SW480 (cell line): ENCODE results near the gene SPTB.

Source experiments
- DNase-seq: peaks from one replicate; pipeline ENCODE4 v3.0.0-alpha.2; 2016; ENCODE audit warnings: low spot score

The SPTB gene

DNA sequence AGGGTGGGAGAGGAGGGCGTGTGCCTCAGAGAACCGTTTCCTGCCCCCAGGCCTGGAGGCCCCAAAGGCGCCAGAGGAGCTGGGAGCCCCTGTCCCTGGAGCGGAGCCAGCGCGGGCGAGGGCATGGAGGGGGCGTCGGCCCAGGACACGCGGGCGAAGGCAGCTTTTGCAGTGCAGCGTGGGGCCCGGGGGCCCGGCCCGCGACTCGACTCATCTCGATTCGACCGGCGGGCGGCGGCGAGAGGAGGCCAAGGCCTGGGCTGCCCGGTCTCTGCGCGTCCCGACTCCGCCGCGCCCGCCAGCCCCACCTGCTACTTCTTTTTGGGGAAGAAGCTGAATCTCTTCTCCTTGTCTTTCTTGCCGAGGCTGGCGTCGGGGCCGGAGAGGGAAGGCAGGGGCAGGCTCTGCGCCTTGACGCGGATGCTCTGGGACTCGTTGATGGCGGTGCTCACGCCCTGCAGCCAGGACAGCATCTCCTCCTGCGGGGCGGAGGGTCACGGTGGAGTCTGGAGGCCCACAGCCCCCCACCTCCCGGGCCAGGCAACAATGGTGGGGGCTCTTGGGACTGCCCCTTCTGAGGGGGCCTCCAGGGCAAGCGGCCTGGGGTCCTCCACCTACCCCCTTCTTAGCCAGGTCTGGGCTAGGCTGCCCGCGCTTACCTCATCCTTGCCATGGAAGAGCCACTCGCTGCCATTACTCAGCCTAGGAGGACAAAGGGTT lies 130.6 kb downstream of the SPTB start:
- DNase-seq = no peak

DNA sequence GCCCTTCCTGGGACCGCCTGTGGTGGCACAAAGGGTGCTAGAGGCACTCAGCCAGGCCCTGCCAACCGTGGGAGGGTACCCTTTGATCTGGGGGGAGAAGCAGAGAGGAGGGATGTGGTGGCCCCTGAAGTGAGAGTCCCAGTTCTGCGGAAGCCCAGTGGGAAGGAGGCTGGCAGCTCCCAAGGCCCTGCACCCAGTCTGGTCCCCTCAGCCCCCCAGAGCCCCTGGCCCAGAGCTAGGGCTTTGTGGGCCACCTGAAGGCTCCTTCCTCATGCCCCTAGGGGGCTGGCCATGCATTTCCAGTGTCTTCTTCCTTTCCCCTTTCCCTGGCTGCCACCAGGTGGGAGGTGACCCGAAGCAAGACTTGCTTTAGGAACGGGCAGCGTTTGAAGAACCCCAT lies 131.2 kb downstream of the SPTB start:
- no peak for DNase-seq

DNA sequence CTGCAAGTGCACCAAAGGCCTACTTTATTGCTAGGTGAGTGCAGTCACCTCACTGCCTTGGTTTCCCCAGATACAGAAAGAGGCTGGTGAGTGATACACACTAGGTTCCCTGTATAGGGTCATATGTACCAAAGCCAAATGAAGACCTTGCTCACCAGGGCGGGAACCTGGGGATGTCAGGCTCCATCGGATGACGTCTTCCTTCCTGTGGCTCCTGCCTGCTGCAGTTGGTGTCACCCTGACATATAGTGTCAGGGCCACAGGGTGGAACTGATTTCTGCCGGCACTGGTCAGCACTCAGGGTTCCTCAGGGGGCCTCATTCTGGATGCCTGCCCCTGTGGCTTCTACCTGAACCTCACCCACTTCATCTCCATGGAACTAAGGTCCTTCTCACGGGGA lies 132.4 kb downstream of the SPTB start:
- no peak for DNase-seq

DNA sequence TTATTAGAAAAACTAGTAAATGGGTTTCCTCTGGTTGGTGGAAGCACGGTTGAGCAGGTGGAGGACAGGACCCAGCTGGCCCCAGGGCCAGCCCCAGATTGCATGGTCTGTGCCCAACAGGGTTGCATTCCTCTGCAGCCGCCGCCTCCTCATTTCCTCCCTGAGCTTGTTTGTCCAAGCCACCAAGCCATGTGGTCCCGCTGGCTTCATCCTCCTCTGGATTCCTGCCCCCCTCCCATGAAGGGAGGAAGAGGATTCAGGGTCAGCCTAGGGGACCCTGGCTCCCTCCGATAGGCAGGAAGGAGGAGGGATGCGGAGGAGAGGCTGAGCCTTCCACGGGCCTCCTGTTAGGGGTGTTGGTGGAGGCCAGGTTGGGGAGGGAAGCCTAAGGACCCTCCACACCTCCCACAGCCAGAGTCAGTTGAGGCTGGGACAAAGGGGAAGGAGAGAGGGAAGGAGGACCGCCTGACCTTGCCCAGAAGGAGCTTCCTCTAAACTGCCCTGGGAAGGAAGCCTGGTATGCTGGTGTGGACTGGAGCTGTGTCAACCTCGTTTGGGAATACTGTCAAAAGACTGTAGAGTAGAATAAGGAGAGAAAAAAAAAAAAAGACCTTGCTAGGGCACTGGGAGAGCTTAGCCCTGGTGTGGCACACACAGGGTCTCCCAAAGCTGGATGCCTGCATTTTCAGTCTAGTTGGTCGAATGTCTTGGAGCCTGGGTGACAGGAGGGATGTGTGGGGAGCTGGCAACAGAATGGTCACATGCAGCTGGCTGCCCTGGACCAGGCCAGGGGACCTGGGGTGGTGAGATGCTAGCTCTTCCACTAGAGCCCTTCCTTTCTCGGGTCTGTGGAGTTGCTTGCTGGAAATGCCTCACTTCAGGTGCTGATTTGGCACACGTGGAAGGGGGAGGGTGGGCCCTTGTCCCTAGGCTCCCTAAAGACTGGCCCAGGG lies 133.1 kb downstream of the SPTB start:
- no peak for DNase-seq

DNA sequence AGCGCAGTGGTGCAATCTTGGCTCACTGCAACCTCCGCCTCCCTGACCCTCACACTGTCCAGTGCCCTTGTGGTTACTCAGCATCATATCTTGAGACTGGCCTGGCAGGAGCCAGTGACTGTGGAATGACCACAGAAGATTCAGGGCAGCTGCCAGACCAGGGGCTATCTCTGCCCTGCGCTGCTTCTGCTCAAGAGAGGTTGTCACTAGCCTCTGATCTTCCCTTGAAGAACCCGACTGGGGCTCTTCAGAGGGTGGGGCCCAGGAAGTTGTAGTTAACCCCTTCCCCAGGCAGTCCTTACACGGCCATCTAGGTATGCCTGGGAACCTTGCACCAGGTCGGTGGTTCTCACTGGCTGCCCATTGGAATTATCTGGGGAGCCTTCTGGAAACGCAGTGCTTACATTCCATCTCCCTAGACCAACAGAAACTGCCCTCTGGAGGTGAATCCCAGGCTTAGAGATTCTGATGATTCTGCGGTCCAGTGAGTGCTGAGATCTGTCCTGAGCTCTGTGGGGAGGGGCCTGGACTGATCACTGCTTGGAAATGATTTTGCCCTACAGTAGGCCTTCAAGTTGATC lies 134.1 kb downstream of the SPTB start:
- no peak for DNase-seq

DNA sequence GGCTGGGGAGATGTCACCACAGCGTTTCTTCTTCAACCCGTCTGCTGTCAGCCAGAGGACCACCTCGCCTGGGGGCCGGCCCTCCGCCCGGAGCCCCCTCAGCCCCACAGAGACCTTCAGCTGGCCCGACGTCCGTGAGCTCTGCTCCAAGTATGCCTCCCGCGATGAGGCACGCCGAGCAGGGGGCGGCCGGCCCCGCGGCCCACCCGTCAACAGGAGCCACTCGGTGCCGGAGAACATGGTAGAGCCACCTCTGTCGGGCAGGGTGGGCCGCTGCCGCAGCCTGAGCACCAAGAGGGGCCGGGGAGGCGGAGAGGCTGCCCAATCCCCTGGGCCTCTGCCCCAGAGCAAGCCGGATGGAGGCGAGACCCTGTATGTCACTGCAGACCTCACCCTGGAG lies 136.6 kb downstream of the SPTB start:
- no peak for DNase-seq

DNA sequence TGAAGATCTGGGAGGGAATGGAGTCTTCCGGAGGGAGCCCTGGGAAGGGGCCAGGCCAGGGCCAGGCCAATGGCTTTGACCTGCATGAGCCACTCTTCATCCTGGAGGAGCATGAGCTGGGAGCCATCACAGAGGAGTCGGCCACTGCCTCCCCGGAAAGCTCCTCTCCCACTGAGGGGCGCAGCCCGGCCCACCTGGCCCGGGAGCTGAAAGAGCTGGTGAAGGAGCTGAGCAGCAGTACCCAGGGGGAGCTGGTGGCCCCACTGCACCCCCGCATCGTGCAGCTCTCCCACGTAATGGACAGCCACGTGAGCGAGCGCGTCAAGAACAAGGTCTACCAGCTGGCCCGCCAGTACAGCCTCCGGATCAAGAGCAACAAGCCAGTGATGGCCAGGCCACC lies 137.7 kb downstream of the SPTB start:
- no peak for DNase-seq

DNA sequence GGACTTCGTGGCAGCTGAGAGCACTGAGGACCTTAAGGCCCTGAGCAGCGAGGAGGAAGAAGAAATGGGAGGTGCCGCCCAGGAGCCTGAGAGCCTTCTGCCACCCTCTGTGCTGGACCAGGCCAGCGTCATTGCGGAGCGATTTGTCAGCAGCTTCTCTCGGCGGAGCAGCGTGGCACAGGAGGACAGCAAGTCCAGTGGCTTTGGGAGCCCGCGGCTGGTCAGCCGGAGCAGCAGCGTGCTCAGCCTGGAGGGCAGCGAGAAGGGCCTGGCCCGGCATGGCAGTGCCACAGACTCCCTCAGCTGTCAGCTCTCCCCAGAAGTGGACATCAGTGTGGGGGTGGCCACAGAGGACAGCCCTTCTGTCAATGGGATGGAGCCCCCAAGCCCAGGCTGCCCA lies 138.5 kb downstream of the SPTB start:
- DNase-seq = no peak

DNA sequence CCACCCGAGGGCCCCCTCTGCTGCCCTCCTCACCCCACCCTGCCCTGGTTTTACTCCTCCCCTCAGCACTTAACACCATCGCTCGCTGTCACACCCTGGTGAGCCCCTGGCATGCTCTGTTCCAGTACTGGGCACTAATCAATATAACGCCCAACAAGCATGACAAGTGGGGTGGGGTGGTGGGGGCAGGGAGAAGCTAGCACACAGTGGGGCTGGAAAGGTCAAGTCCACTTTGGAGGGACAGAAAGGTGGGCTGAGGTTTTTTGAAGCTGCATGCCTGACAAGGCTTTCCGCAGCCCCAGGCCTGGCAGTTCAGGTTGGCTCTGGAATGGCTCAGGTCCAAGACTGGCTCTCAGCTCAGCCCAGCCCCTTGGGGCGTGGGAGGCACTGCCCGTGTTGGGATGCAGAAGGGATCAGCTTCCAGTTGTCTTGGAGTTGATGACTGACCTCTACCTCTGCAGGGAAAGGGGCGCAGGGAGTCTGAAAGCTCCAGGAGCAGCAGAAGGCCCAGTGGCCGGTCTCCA lies 141.4 kb downstream of the SPTB start:
- no peak for DNase-seq

DNA sequence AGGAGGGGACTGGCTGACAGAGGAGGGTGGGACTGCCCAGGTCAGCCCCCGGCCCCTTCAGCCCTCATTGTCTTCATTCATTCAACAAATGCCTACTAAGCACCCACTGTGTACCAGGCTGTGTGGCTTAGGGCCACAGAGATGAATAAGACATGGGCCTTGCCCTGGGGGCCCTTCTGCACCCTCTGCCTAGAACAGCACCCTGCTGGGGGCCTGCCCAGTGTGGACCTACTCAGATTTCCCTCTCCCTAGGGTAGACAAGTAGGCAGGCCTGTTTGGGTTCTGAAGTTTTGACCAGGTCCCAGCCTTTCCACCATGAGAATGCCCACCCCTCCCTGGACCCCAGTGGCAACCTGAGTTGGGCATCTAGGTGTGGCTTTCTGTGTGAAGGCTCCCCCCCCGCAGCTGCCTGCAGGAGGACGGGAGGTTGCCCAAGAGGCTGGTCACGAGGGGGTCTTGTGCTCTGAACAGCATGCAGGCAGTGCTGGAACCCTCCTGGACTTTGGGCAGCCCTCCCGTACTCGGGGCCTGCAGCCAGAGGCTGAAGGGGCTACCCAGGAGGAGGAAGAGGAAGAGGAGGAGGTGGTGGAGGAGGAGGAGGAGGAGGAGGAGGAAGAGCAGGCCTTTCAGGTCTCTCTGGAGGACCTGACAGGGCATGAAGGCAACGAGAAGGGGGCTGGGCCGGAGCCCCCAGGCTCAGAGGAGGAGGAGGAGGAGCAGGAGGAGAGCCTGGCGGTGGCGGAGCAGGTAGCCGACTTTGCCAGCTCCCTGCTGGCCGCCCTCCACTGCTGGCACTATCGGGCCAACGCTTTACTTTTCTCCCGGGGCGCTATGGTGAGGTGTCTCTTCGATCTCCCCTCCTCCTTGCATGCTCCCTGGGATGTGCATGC lies 142.1 kb downstream of the SPTB start:
- DNase-seq = no peak

DNA sequence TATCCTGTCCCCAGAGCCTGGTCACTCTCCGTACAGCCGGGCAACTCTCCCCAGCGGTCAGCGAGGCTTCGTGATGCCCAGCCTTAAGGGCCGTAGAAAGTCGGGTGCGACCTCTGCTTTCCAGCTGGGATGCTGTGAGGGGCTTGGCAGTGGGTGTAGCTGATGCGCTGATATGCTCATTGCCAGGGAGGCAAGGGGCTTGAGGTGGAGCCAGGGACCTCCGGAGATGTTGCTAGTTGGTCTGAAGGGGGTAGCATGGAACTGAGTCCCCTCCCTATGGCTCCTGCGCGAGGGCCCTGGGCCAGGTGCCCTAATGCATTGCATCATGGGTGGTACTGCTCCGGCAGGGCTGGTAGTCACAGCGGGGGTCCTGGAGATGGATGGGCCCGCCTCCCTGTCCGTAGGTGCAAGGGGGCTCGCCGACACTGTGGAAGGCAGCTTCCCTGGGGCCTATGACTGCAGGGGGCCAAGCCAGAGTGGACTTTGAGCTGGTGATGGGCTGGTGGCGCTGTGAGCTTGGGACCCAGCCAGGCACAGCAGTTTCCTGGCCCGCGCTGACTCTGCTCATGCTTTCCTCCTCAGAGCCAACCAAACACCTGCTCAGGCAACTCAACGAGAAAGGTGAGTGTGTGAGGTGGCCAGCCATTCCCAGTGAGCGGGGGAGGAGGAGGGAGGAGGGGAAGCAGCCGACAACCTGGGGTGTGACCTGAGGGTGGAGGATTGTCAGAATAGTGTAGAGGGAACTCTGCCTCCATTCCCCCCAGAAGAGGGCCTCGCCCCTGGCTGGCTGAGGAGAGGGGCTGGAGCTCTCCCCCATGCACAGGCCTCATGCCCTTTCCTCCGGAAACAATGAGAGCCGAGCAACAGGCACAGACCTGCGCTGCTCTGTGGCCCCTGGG lies 143.2 kb downstream of the SPTB start:
- no peak for DNase-seq

DNA sequence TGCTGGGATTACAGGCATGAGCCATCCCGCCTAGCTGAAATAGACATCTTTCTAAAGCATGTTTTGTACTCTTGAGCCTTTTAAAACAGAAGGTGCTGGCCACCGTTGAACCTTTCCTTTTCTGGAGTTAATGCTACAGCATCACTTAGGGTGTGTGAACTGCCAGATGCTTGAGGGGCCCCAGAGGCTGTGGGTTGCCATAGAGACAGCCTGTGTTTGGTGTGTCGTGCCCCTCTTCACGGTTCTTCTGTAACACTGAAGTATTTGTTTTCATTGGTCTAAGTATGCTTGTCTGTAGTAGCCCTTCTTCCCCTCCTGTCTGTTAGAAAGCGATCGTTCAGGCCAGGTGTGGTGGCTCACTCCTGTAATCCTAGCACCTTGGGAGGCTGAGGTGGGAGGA lies 144.7 kb downstream of the SPTB start:
- no peak for DNase-seq

DNA sequence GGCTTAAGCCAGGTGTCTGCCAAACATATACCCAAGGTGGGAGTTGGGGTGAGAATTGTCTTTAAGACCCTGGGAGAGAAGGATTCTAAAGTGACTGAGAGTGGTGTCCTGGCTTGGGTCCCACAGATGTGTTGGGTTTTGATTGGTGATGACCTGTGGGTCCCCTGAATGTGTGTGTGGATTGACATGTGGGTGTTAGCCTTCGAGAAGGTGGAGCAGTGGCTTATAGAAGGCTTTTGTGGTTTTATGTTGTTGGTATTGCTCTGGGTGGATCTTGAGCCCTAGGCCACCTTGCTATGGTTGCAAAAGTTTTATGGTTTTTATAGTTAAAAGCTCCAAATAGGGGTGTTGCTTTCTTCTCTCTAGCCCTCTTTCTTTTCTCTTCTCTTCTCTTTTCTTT lies 145.8 kb downstream of the SPTB start:
- DNase-seq = no peak

DNA sequence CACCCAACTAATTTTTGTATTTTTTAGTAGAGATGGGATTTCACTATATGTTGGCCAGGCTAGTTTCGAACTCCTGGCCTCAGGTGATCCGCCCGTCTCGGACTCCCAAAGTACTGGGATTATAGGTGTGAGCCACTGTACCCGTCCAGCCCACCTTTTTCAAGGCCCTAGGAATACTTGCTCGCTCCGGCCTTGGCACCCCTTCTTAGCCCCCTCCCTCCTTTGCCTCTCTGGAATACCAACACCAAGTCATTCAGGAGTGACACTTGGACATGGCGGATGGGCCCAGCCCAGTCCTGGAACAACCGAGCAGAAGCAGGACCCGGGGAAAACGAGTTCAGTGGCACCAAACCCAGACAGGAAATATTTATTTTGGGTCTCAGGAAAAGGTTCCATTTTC lies 146.4 kb downstream of the SPTB start:
- no peak for DNase-seq

DNA sequence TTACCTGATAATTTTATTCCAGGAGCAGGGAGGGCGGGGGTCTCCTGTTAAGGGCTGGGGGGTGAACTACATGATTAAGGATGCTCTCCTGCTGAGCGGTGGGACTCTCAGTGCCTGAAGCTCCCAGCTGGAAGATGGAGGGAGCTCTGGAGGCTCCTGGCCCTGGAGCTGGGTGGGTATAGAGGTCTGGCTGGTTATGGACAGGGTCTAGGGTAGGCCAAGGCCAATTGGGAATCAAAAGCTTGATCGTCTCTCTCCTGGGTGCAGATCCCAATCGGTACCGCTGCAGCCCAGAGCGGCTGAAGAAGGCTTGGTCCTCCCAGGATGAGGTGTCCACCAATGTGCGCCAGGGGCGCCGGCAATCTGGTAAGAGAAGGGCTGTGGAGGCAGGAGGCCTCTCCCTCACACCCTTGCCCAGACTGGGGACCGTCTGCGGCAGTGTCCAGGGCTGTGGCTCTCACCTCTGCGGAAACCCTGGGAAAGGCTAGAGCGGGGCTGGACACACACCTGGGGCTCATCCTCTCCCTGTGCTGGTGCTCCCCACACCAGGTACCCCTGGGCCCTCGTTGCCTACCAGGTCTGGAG lies 147.1 kb downstream of the SPTB start:
- DNase-seq = no peak

DNA sequence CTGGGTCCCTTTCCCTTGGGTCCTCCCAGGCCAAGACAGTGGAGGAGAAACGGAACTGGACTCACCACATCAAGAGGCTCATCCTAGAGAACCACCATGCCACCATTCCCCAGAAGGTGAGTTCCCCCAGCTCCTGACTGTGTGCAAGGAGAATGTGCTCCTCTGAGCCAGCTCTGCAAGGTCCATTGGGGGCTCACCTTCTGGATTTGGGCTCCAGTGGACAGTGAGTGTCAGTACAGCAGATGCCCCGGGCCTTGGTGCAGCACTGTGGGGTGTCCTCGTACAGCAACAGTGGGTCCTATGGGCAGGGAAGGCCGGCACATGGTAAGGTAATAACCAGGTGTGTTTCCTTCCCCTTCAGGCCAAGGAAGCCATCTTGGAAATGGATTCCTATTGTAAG lies 147.6 kb downstream of the SPTB start:
- no peak for DNase-seq

DNA sequence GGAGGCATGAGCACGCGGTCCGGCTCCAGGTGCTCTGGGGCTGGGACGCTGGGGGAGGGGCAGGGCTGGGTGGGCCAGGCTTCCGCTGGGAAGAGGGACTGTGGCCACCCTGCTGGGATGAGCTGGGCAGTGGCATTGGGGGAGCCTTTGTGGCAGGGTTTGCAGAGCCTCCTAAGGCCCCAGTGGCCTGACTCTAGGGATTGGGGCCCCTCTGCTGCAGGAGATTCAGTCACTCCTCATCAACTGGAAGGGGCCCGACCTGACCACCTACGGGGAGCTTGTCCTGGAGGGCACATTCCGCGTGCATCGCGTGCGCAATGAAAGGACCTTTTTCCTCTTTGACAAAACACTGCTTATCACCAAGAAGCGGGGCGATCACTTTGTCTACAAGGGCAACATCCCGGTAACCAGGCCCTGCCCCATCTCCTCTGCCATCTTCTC lies 148.5 kb downstream of the SPTB start:
- DNase-seq = no peak

DNA sequence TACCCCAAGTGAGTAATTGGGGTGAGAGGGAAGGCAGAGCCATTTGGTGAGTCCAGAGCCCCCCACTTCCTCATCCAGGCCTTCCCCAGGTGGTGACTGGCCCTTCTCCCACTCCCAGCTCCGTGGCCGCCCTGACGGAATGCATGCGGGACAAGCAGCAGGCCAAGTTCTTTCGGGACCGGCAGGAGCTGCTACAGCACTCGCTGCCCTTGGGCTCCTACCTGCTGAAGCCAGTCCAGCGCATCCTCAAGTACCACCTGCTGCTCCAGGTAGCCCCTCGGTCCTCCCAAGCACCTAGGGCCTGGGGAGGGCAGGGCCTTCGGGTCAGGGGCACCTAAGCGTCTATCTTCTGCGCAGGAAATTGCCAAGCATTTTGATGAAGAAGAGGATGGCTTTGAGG lies 149.0 kb downstream of the SPTB start:
- no peak for DNase-seq

DNA sequence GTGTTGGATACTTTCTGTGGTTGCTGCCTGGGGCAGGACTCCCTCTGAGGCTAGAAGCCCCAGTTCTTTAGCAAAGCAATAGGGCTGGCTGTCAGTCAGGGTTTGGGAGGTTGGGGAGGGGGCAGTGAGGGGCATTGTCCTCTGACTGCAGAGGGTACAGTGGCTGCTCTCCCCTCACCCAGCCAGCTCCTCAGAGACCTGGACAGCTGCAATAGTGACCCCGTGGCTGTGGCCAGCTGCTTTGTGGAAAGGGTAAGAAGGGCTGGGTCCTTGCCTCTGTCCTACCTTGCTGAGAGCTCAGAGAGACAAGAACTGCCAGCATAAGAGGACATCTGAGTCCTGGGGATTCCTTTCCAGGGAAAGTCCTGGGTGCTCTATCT lies 149.7 kb downstream of the SPTB start:
- DNase-seq = no peak

DNA sequence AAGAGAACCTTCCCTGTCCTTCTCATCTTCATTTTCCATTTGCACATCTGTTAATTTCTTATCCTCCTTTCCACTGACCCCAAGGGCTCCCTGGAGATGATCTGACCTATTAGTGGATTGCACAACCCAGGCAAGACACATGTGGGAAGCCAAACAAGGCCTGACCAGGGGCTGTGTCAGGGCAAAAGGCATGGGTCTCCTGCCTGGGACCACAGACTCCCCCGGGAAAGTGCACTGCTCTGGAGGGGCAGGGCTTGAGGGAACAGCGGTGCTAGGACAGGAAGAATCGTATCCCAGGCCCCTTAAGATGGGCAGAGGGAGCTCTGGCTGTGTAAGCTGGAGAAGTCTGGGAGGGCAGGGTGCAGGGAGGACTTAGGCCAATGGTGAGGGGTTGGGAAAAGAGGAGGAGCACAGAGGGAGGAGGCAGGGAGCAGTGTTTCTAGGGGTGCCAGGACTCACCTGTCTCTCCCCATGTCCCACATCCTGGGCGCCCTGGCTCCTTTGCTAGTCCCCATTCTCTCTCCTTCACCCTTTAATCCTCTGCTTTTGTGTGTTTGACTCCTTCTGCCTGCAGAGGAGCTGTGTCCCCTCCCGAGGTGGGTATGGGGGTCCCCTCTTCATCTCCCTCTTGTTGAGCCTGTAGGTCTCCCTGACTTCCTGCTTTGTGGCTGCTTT lies 150.2 kb downstream of the SPTB start:
- DNase-seq = no peak
